HG03558 (cell line): ENCODE results near the gene GGA2.

Experiments used
- ATAC-seq: cut with Tn5 transposase; IDR thresholded peaks from one replicate; pipeline ENCODE4 v1.9.1; 2021; ENCODE audit warnings: moderate number of reproducible peaks; ENCODE audit not compliant: unreplicated experiment; ENCODE audit errors: extremely low read depth

Gene GGA2

GRCh38 chr16:23432176-23433128, 77.8 kb downstream of the GGA2 start:
- no peak for ATAC-seq

DNA sequence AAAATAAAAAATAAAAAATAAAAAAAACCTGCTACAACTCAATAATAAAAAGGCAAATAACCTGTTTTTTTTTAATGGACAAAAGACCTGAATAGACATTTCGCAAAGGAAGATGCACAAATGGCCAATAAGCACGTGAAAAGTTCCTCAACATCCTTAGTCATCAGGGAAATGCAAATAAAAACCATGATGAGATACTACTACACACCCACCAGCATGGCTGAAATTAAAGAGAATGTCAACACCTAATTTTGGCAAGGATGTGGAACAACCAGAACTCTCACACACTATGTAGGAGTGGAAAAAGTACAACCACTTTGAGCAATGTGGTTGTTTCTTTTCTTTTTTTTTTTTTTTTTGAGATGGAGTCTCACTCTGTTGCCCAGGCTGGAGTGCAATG, 81.9 kb downstream of the GGA2 start:
- ATAC-seq: no peak

DNA sequence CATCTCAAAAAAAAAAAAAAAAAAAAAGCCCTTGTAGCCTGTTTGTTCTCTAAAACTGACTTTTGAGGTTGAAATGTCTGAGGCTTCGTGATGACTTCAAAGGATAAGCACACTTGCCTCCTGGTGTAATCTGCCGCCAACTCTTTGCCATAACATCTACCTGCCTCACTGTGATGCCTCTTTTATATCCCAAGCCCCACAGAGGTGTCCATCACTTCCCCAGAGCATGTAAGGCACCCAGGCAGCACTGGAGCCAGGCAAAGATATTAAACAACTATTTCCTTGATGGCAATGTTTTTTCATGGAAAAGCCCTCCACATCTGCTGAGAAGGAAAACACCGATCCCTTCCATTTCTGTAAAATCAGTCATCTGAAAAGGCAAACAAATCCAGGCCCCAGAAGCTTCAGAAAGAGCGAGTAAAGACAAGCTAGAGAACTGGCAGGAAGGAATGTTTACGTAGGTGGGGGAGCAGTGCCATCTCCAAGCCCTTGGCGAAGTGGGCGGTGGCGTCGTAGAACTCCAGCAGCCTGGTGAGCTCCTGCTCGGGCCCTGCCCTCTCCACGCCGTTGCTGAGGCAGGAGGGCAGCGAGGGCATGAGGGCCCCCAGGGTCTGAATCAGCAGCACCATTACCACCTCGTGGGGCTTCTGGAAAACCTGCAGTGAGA, 85.9 kb downstream of the GGA2 start:
- ATAC-seq: no peak

GRCh38 chr16:23423496-23424049, 86.7 kb downstream of the GGA2 start:
- no peak for ATAC-seq

DNA sequence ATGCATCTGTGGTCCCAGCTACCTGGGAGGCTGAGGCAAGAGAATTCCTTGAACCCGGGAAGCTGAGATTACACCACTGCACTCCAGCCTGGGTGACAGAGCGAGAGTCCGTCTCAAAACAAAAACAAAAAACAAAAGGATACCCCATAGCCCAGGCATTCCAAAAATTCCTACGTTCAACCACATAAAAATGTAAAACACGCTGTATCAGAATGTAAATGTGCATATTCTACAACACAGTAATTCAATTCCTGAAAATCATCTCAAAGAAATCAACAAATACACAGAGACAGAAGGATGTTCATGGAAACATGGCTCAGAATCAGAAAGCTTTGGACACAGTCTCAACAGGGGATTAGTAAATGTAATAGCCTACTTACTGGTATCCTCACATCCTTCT, 90.3 kb downstream of the GGA2 start:
- ATAC-seq: no peak

DNA sequence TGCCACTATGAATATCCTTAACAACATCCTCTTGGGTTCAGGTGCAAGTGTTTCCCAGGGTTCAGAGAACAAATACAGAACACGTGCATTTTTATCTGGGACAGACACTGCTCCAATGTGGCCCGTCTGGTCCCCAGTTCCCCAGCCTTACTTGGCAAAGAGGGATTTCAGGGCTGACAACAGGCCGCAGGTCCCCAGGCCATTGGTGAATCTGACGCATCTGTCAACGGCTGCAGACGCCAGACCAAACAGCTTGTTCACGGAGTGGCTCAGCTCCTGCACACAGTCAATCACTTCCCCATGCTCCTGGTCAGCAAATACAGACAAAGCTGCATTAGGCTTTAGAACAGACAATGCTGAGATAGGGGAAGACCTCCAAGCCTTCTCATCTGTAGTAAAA, 93.5 kb downstream of the GGA2 start:
- ATAC-seq: no peak

DNA sequence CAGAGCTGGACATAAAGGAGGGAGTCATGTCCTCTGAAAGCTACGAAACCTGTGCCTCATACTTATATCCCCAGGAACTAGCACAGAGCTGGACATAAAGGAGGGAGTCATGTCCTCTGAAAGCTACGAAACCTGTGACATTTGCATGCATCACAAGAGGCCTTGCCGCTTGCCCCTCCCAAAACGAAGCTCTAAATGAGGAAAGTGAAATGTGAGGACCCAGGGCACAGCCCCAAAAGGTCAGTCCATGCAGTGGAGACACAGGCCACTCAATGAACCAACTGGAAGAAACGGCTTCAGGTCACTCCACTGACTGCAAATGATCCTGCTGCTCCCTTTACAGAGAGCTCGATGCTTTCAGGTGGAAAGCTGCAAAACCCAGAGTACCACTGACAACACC, 95.6 kb downstream of the GGA2 start:
- no peak for ATAC-seq
